Naive thymus-derived CD8-positive, alpha-beta T cell (primary cell): ENCODE measurements around the gene FBP2. TPM values are rescaled to one million over a fixed set of nuclear protein-coding genes. Genes with fewer than 3 reads are reported as not detected.

Source experiments
- ATAC-seq, 2 donors: fragments of 150-1000 bp; cut with Tn5 transposase in 1 of 2; sonication (Bioruptor Pico), chemical (Tn5 transposase) in 1 of 2; 1 replicate in 1 of 2; 2 replicates in 1 of 2; pipeline ENCODE4 v1.10.0; 2021; ENCODE audit warnings: mild to moderate bottlenecking in 2 of 2, moderate library complexity in 2 of 2
- POLR2A ChIA-PET: fragments of 350-600 bp; sonication (Branson Sonifier 250); formaldehyde crosslinking; loops from one replicate; lab custom pipeline; 2021; ENCODE audit warnings: antibody characterized with exemption; lab: Charles Lee
- DNase-seq, 10 donors: peaks; one replicate each; pipeline versions ENCODE4 v3.0.0 to v3.0.0-alpha.2; 2020 to 2022
- H3K27ac Mint-ChIP-seq, 10 donors: one replicate each; pipeline ENCODE4 v1.8.0; 2020 to 2022; ENCODE audit warnings: mild to moderate bottlenecking in 10 of 10, mixed read lengths in 10 of 10, moderate library complexity in 4 of 10, inconsistent platforms in 1 of 10
- H3K27me3 Mint-ChIP-seq, 5 donors: one replicate each; pipeline ENCODE4 v1.8.0; 2021 to 2022; ENCODE audit warnings: mixed read lengths in 5 of 5
- H3K36me3 Mint-ChIP-seq, 3 donors: one replicate each; pipeline ENCODE4 v1.8.0; 2020 to 2022; ENCODE audit warnings: mixed read lengths in 3 of 3, mild to moderate bottlenecking in 2 of 3, inconsistent platforms in 1 of 3
- H3K4me1 Mint-ChIP-seq, 4 donors: one replicate each; pipeline ENCODE4 v1.8.0; 2021 to 2022; ENCODE audit warnings: mixed read lengths in 4 of 4
- H3K4me3 Mint-ChIP-seq, 10 donors: one replicate each; pipeline ENCODE4 v1.8.0; 2020 to 2022; ENCODE audit warnings: mild to moderate bottlenecking in 10 of 10, mixed read lengths in 10 of 10, moderate library complexity in 6 of 10, inconsistent platforms in 1 of 10
- H3K9me3 Mint-ChIP-seq, 9 donors: one replicate each; pipeline ENCODE4 v1.8.0; 2020 to 2022; ENCODE audit warnings: mixed read lengths in 9 of 9, mild to moderate bottlenecking in 3 of 9, inconsistent platforms in 1 of 9, moderate library complexity in 1 of 9
- polyA plus RNA-seq, 3 donors: library from polyadenylated mRNA; unstranded; fragments of 300-500 nt; fragmentation: Illumina TruSeq; gene quantifications; one replicate each; pipeline ENCODE4 v1.2.3, GENCODE V29; 2021
- total RNA-seq, 8 experiments: library from RNA in 2 of 8; stranded (reverse) in 2 of 8; gene quantifications; one replicate each; pipeline ENCODE4 v1.2.3 and lab custom pipeline; 2021 to 2026

FBP2 gene
- total and polyA plus RNA-seq, 5 experiments from 2014 or later = not detected

- Mint-ChIP-seq H3K36me3 (peaks cover 0 to 2% (median 0%) of the 10 kb centered on the region in 3 donors), H3K27me3 (peaks cover 0 to 8% (median 0%) of the 10 kb centered on the region in 5 donors), H3K4me1 (peaks cover 5 to 18% (median 12%) of the 10 kb centered on the region in 4 donors), H3K4me3 (no peak overlapping the region), H3K9me3 (no peaks in the 10 kb centered on the region), H3K27ac (peak overlapping the region in 1 of 10 donors; percentile 33)
- ATAC-seq = peak in 1 of 2 donors; percentile 27
- DNase-seq = no peak
- POLR2A ChIA-PET = no interaction called here
These were observed 32.2 kb upstream of the FBP2 start for GRCh38 chr9:94625835-94626234.

DNA sequence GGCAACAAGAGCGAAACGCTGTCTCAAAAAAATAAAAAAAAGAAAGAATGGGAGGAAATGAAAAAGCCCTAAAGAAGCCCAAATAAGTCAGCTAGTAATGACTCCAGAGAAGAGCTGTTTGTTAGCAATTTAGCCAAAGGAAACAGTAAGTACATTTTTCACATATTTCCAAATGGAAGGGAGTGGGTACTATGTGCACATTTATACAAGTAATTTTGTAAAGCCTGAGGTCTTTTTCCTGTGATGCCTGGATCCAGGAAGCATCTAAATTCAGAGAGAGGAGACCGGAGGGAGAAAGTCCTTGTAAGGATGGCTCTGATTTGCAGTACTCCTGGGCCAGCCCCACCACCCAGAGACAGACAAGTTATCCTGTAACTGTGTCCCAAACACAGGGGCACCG lies 31.0 kb upstream of the FBP2 start:
- DNase-seq = no peak
- H3K27ac Mint-ChIP-seq = no peak overlapping the region
- H3K36me3 Mint-ChIP-seq = peaks cover 0 to 10% (median 8%) of the 10 kb centered on the region in 3 donors
- H3K4me3 Mint-ChIP-seq = no peak overlapping the region
- no peaks in the 10 kb centered on the region for H3K9me3 Mint-ChIP-seq
- POLR2A ChIA-PET = no interaction called here
- no peak for ATAC-seq
- H3K4me1 Mint-ChIP-seq = peaks cover 5 to 18% (median 12%) of the 10 kb centered on the region in 4 donors
- H3K27me3 Mint-ChIP-seq = peaks cover 0 to 8% (median 4%) of the 10 kb centered on the region in 5 donors

DNA sequence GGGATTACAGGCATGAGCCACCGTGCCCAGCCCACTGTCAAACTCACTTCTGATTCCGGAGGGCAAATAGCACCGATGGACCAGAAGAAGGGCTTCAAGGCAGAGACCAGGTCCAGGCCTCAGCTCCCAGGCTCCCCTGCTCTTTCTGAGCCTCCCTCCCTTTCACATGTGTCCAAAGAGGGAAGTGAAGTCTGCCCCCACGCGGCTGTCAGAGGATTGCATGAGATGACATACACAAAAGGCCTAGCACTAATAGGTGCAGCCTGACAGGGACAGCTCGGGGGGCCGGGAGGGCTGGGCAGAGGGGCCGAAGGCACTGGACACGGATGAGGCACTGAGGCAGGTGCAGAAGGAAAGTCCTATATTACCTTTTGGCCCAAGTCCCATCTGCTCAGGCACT lies 29.6 kb upstream of the FBP2 start:
- DNase-seq = no peak
- ATAC-seq = no peak
- H3K27ac Mint-ChIP-seq = no peak overlapping the region
- H3K4me3 Mint-ChIP-seq = no peak overlapping the region
- H3K9me3 Mint-ChIP-seq = no peaks in the 10 kb centered on the region
- H3K4me1 Mint-ChIP-seq = peaks cover 5 to 18% (median 12%) of the 10 kb centered on the region in 4 donors
- peaks cover 2 to 19% (median 8%) of the 10 kb centered on the region in 3 donors for H3K36me3 Mint-ChIP-seq
- POLR2A ChIA-PET = no interaction called here
- peaks cover 0 to 8% (median 4%) of the 10 kb centered on the region in 5 donors for H3K27me3 Mint-ChIP-seq

GRCh38 chr9:94622087-94622800 lies 28.6 kb upstream of the FBP2 start:
- DNase-seq (no peak), ATAC-seq (peak in 1 of 2 donors; percentile 61)
- H3K4me1 Mint-ChIP-seq = peaks cover 5 to 18% (median 12%) of the 10 kb centered on the region in 4 donors
- peak overlapping the region in 5 of 10 donors; percentile 14 to 55 (median 46) for H3K27ac Mint-ChIP-seq
- POLR2A ChIA-PET = no interaction called here
- no peak overlapping the region for H3K4me3 Mint-ChIP-seq
- no peaks in the 10 kb centered on the region for H3K9me3 Mint-ChIP-seq
- H3K27me3 Mint-ChIP-seq = peaks cover 0 to 8% (median 4%) of the 10 kb centered on the region in 5 donors
- H3K36me3 Mint-ChIP-seq = peaks cover 4 to 23% (median 8%) of the 10 kb centered on the region in 3 donors

DNA sequence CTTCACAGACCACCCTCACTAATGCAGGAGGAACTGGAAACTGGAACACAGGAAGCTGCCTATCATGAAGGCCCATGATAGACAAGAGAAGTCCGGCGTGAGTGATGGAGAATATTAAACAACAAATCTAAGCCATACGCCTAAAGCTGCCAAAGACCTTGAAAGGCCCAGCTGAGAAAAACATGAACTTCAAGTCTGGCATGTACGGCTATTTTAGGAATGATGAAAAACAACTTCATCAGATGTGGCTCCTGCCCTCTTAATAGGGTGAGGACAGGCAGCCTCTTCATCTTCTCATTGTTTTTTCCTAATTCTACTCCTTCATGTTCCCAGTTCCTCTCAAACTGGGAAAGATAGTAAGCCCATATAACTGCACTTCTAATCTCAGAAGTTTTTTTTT lies 25.4 kb upstream of the FBP2 start:
- POLR2A ChIA-PET = no interaction called here
- ATAC-seq = no peak

DNA sequence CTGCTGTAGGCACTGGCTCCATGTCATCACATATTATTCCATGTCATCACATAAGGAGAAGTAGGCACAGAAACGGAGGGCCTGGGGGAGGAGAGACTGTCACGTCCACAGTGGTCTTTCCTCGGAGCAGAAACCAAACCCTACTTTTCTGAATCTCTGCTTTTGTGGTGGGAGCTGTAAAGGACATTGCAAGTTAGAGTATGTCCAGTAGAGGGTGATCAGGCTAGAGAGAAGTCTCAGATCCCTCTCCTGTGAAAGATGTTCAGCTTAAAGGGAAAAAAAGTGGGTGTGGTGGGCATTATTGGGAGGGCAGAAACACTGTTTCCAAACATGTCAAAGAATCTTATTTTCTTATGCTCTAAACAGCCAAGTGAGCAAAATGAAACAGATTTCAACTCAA lies 19.4 kb upstream of the FBP2 start:
- Mint-ChIP-seq H3K9me3 (no peaks in the 10 kb centered on the region), H3K27me3 (peaks cover 0 to 10% (median 4%) of the 10 kb centered on the region in 5 donors), H3K4me1 (peaks cover 2 to 12% (median 9%) of the 10 kb centered on the region in 4 donors), H3K4me3 (no peak overlapping the region), H3K27ac (no peak overlapping the region), H3K36me3 (peaks cover 0 to 23% (median 14%) of the 10 kb centered on the region in 3 donors)
- POLR2A ChIA-PET = interaction anchor here (0.7 kb wide), 1 partner anchor 68 kb away, joined by 3 read pairs; no protein-coding TSS in a partner anchor
- no peak for DNase-seq
- no peak for ATAC-seq

More for the DNA sequence above, 25.4 kb upstream of the FBP2 start:
- no peak overlapping the region for H3K27ac Mint-ChIP-seq
- H3K4me3 Mint-ChIP-seq = no peak overlapping the region
- peaks cover 0 to 8% (median 4%) of the 10 kb centered on the region in 5 donors for H3K27me3 Mint-ChIP-seq
- DNase-seq = no peak
- peaks cover 8 to 32% (median 13%) of the 10 kb centered on the region in 3 donors for H3K36me3 Mint-ChIP-seq
- H3K9me3 Mint-ChIP-seq = no peaks in the 10 kb centered on the region
- peaks cover 5 to 11% (median 8%) of the 10 kb centered on the region in 4 donors for H3K4me1 Mint-ChIP-seq

DNA sequence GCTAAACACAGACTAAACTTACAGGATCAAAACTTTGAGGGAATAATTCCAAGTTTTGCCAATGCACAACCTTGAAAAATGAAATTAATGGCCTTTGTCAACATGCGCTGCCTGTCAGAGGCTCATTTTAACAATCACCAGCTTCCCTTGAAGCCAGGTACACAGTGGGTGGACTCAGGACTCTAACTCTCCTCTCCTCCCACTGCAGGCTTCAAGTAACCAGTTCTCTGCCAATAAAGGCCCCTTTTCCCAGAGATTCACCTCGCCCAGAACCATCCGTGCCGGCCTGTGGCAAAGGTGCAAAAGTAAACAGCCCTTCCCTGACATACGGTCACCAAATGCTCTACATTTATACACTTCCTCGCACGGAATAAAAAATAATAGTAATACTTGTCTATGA lies 18.4 kb upstream of the FBP2 start:
- Mint-ChIP-seq H3K36me3 (peaks cover 0 to 22% (median 14%) of the 10 kb centered on the region in 3 donors), H3K27ac (peak overlapping the region in 1 of 10 donors; percentile 61), H3K9me3 (no peaks in the 10 kb centered on the region), H3K27me3 (peaks cover 0 to 10% (median 4%) of the 10 kb centered on the region in 5 donors), H3K4me1 (peaks cover 2 to 12% (median 9%) of the 10 kb centered on the region in 4 donors), H3K4me3 (no peak overlapping the region)
- DNase-seq (no peak), ATAC-seq (no peak)
- POLR2A ChIA-PET = no interaction called here

DNA sequence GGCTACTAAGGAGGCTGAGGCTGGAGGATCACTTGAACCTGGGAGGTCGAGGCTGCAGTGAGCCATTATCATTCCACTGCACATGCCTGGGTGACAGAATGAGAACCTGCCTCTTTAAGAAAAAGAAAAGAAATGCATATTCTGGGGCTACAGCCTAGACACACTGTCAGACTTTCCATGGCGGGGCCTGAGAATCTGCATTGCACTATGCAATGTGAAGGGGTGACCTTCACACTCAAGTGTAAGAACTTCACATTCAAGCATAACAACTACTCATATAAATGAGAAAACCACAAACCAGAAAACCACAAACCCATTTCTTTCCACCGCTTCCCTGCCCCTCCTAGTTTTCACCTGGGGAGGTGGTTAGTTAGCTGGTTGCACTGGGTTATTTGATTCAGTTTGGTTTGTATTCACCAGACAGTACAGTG lies 18.0 kb upstream of the FBP2 start:
- Mint-ChIP-seq H3K9me3 (no peaks in the 10 kb centered on the region), H3K27me3 (peaks cover 0 to 10% (median 4%) of the 10 kb centered on the region in 5 donors), H3K4me3 (no peak overlapping the region), H3K4me1 (peaks cover 2 to 12% (median 9%) of the 10 kb centered on the region in 4 donors), H3K27ac (peak overlapping the region in 1 of 10 donors; percentile 61), H3K36me3 (peaks cover 0 to 22% (median 12%) of the 10 kb centered on the region in 3 donors)
- ATAC-seq (peak in 1 of 2 donors; percentile 47), DNase-seq (no peak)
- POLR2A ChIA-PET = no interaction called here

GRCh38 chr9:94610181-94610606 lies 16.6 kb upstream of the FBP2 start:
- POLR2A ChIA-PET = no interaction called here
- Mint-ChIP-seq H3K9me3 (no peaks in the 10 kb centered on the region), H3K27ac (peak overlapping the region in 1 of 10 donors; percentile 77), H3K4me3 (no peak overlapping the region), H3K4me1 (peaks cover 2 to 12% (median 9%) of the 10 kb centered on the region in 4 donors), H3K36me3 (peaks cover 0 to 16% (median 5%) of the 10 kb centered on the region in 3 donors), H3K27me3 (peaks cover 0 to 10% (median 4%) of the 10 kb centered on the region in 5 donors)
- DNase-seq (no peak), ATAC-seq (no peak)

DNA sequence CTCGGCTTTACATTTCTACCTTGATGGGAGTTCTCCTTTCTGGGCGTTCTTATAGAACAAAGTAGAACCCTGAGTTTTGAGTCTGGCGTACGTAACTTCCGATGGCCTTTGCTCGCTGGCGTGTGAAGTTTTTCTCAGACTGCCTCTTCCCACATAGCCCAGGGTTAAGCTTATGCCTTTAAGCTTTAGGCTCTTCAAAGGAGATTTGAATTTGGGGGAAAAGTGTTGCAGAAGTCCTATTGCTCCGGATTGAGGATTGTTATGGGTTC lies 13.7 kb upstream of the FBP2 start:
- no peak for ATAC-seq
- H3K27me3 Mint-ChIP-seq = peaks cover 0 to 9% (median 1%) of the 10 kb centered on the region in 5 donors
- H3K36me3 Mint-ChIP-seq = peaks cover 0 to 13% (median 0%) of the 10 kb centered on the region in 3 donors
- no peak overlapping the region for H3K27ac Mint-ChIP-seq
- POLR2A ChIA-PET = no interaction called here
- no peak for DNase-seq
- H3K4me3 Mint-ChIP-seq = no peak overlapping the region
- peaks cover 6 to 14% (median 13%) of the 10 kb centered on the region in 4 donors for H3K4me1 Mint-ChIP-seq
- no peaks in the 10 kb centered on the region for H3K9me3 Mint-ChIP-seq

GRCh38 chr9:94606646-94607422 lies 13.2 kb upstream of the FBP2 start:
- ATAC-seq (no peak), DNase-seq (no peak)
- H3K4me1 Mint-ChIP-seq = peaks cover 6 to 9% (median 8%) of the 10 kb centered on the region in 4 donors
- POLR2A ChIA-PET = no interaction called here
- H3K27me3 Mint-ChIP-seq = peaks cover 0 to 9% (median 0%) of the 10 kb centered on the region in 5 donors
- H3K36me3 Mint-ChIP-seq = peaks cover 0 to 13% (median 0%) of the 10 kb centered on the region in 3 donors
- no peak overlapping the region for H3K4me3 Mint-ChIP-seq
- no peaks in the 10 kb centered on the region for H3K9me3 Mint-ChIP-seq
- H3K27ac Mint-ChIP-seq = peak overlapping the region in 1 of 10 donors; percentile 51

- H3K9me3 Mint-ChIP-seq = no peaks in the 10 kb centered on the region
- POLR2A ChIA-PET = no interaction called here
- peaks cover 0 to 6% (median 0%) of the 10 kb centered on the region in 3 donors for H3K36me3 Mint-ChIP-seq
- DNase-seq (peak; percentile 40 to 69 (median 55)), ATAC-seq (peak; percentile 78 to 85)
- H3K4me1 Mint-ChIP-seq = peaks cover 3 to 6% (median 4%) of the 10 kb centered on the region in 4 donors
- no peak overlapping the region for H3K4me3 Mint-ChIP-seq
- peaks cover 0 to 1% (median 0%) of the 10 kb centered on the region in 5 donors for H3K27me3 Mint-ChIP-seq
- peak overlapping the region in 2 of 10 donors; percentile 26 to 56 for H3K27ac Mint-ChIP-seq
These were observed 9.9 kb upstream of the FBP2 start for GRCh38 chr9:94603259-94604160.
